GM18498 (cell line): ENCODE measurements around the gene OTUB2.

Experiments used
- ATAC-seq: cut with Tn5 transposase; IDR thresholded peaks from one replicate; pipeline ENCODE4 v1.9.1; 2021; ENCODE audit warnings: mild to moderate bottlenecking, moderate library complexity; ENCODE audit not compliant: unreplicated experiment

The OTUB2 gene

GRCh38 chr14:94026173-94026888 is at the start of gene OTUB2:
TSS of gene OTUB2 (plus strand) at chr14:94026340. CDS start at chr14:94026538, 198 bp downstream.
- peak; percentile 100 for ATAC-seq

DNA sequence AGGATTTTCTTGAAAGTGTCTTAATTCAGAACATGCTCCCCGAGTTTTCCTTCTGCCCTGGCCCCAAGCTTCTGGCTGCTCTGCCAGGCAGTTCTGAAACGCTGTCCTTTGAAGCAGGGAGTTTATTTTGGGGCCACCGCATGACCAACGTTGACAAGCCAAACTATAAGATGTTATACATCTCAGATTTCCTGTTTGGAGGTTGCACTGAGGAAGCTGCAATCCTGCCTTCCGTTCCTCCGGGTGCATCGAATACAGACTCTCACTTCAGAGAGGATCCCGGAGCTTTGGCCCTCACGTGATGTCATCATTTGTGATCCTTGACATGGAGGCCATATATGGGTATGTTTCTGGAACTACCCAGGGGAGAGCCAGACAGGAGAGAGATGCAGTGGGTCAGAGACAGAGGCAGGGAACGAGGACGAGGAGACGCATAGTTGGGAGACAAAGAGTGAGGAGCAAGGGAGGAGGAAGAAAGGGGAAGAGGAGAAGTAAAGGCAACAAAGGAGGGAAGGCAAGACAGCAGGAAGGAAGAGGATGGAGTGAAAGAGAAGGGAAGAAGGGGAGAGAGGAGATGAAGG is 49.6 kb upstream of the OTUB2 start, which contains the start of gene ASB2:
ASB2 (minus strand) TSS at position 94 of the 581 bp plus-strand sequence. CDS start 12,031 bp downstream, outside the sequence.
- ATAC-seq = peak; percentile 15

DNA sequence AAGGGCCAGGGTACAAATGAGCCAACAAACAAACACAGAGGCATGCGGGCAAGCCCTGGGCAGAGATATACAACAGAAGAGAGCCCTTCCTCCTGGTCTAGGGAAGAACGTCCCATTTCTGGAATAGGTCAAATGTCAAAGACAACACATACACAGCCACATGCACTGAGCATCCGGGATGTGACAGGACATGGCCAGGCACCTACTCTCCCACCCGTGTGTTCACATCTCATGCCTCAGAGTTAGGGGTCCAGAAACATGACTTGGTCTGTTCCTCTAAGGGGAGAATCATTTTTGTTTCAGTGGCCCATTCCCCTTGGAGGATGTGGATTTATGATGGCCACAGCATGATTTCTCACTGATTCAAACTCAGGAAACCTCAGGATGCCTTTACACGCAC is 49.0 kb upstream of the OTUB2 start:
- no peak for ATAC-seq

DNA sequence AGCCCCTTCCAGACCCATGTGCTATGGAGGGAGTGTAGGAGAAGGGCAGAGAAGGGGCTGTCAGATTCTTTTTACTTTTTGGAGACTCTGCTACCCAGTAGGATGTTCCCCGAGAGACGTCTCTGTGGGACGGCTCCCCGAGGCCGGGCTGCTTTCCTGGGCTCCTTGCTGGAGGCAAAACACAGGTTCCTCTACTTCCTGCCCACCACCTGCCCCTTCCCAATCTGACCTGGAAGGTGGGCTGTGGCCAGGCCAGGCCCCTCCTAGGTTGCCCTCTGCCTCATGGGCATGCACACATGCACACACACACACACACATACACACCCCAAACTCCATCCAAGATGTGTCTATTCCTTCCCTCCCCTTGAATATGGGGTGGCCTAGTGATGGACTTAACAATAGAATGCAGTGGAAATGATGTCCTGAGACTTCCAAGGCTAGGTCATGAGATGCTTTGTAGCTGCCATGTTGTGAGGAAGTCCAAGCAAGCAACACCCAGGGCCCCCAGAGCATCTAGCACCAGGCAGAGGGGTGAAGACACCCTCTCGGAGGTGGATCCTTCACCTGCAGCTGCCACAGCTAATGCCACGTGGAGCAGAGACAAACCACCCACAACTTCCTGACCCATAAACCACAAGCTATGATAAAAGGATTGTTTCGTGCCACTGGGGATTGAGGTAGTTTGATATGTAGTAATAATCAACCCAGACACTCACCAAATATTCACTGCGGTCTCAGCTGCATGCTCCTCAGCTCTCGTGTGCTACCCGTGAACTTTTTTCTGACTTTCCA is 48.2 kb upstream of the OTUB2 start:
- peak; percentile 61 for ATAC-seq

- peak; percentile 1 for ATAC-seq
Measured at GRCh38 chr14:93978735-93979134, 47.4 kb upstream of the OTUB2 start.

- ATAC-seq = no peak
Measured at GRCh38 chr14:93980456-93981201, 45.5 kb upstream of the OTUB2 start.

- no peak for ATAC-seq
Measured at GRCh38 chr14:93981316-93982229, 44.6 kb upstream of the OTUB2 start.

DNA sequence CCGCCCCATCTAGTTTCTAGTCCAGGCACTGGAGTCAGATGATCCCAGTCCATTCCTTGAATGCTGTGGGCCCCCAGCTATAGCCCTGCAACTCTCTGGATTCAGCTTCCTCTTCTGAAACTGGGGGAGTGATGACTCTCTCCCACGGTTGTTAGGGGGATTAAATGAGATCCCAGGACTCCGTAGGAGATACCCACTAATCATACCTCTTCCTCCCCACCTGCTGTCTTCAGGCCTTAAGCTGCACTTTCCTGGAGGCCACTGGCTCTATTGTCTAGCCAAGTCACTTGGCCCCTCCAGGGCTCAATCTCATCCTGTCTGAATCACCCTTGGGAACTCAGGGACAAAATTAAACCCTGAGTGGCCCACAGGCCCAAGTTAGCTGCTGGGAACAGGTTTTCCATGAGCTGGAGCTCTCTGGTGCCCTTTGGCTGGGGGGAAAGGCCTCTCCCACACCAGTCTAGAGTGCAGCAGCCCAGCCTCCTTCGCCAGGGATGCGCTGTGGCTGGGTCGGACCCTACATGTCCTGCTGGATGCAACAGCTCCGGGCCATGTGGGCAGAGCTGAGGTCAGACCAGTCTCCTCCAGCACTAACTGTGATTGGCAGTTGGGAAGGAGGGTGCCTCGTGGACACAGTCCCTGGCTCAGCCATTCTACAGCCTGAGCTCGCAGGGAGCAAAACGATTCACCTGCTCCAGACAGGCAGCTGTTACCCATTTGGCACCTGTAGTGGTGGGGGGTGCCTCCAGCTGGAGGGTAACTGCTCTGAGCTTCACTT is 43.7 kb upstream of the OTUB2 start:
- ATAC-seq = no peak

- no peak for ATAC-seq
Measured at GRCh38 chr14:93984070-93984469, 42.1 kb upstream of the OTUB2 start.

- ATAC-seq = no peak
Measured at GRCh38 chr14:93984987-93985410, 41.1 kb upstream of the OTUB2 start.

GRCh38 chr14:93986955-93987354 is 39.2 kb upstream of the OTUB2 start:
- no peak for ATAC-seq

- ATAC-seq = no peak
Measured at GRCh38 chr14:93987376-93987775, 38.8 kb upstream of the OTUB2 start.

GRCh38 chr14:93987815-93988476 is 38.2 kb upstream of the OTUB2 start:
- ATAC-seq = no peak

GRCh38 chr14:93989939-93990338 is 36.2 kb upstream of the OTUB2 start:
- ATAC-seq = no peak

DNA sequence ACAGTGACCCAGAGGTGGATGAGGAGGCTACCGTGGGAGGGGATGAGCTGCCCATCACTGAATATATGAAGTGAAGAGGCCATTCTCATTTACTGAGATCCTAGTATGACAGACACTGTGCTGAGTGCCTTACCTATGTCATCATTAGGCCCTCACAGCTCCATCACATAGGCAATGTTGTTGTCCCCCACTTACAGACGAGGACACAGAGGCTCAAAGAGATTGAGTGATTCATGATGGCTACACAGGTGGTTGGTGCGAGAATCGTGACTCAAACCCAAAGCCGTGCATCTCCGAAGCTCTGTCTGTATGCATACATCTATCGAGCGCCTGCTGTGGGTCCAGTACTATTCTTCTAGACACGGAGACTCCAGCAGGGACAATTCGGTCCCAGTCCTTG is 34.9 kb upstream of the OTUB2 start:
- ATAC-seq = no peak

DNA sequence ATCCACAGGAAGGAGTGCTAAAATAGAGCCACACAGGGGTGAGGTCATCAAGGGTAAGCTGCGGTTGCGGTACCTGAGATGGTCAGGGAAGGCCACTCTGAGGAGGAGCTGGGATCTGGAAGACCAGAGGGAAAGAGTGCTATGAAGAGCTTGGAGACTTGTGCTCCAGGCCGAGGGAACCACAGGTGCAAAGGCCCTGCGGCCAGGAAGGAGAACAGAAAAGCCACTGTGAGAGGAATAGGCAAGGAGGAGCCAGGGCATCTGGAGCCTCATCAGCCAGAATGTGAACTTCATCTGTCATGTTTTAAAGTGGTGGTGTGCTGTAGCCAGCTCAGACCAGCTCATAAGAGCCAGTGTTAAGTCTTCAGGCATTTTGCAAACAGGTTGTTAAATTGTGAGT is 34.5 kb upstream of the OTUB2 start:
- ATAC-seq = no peak

DNA sequence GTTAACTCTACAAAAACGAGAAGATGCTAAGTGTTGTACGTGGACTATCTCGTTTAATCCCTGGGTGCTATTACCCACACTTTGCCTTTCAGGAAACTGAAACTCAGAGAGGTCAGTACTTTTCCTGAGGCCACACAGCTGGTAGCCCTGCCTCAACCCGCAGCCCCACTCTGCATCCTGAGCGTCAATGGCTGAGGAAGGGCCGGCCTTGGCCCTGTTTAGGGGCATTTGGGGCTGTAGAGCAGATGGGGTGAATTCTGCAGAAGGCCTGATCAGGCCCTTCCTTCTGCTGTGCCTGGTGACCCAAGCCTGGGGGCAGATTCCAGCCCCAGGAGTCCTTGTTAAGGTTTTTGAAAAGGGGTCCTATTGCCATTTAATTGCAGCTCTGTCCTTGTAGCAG is 32.8 kb upstream of the OTUB2 start:
- ATAC-seq = no peak

DNA sequence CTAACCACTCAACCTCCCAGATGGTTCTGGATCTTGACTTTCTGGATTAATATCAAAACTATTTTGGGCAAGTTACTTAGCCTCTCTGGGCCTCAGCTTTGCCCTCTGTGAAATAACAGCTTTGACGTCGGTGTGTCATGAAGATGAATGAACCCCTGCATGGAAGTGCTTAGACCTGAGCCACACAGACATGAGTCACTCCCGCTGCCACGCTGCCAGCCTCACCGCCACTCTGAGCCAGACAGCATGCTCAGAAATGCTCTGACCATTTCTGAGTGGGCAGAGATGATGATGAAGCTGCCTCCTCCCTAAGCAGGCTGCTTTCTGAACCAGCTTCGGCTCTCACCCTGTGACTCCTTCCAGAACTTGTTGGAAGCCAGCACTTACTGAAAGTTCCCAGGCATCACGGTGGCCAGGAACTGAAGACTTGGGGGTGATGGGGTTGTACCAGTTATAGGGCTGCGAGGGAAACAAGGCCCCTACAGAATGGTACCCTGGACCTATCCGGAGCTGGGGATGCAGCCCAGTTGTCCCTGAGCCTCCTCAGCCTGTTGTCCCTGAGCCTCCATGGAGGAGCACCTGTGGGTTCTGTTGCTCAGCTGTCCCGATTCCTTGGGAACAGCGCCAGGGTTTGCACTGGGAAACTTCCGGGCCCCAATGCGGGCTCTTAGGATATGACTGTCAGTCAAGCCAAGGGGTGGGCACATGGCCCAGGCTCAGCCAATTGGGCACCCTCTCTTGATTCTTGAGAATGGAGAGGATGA is 31.0 kb upstream of the OTUB2 start:
- ATAC-seq = no peak
